Right renal cortex interstitium (tissue), 3 donors: ENCODE data around the gene RAD51B. TPM values are rescaled to one million over a fixed set of nuclear protein-coding genes. Genes with fewer than 3 reads are reported as not detected.
"Not testable (repeated sequence)": the region's sequence is repeated elsewhere in the genome, so short reads cannot be mapped to it uniquely, and the experiment has no call there.

Source experiments
- DNase-seq, 3 donors: peaks; one replicate each; pipeline ENCODE4 v3.0.0-alpha.2; 2013; ENCODE audit warnings: low read depth in 3 of 3, low spot score in 2 of 3
- polyA plus RNA-seq, 3 donors: library from polyadenylated mRNA; unstranded; fragments of 120-200 nt; gene quantifications; one replicate each; pipeline ENCODE4 v1.2.1, GENCODE V29; 2013; ENCODE audit not compliant: insufficient read length in 3 of 3

Gene RAD51B
- polyA plus RNA-seq, 3 donors = 11.3 to 11.9 (median 11.6) TPM

DNA sequence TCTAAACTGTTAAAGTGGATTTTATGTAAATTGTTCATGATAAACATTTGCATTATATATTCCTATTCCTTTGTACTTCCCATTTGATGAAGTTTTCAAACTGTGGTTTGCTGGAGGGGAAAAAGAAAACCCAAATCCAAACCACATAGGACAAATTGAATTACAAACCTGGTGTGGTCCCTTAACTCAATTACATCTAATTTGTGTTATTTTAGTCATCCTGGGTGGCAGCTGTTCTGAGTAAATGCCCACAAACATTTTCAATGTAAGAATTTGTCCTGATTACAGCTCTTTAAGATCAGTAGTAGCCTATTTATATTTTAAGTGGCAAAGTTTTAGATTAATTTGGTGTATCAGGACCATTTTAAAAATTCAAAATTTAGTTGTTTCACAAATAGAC is 153.9 kb downstream of the RAD51B start:
- DNase-seq = no peak

DNA sequence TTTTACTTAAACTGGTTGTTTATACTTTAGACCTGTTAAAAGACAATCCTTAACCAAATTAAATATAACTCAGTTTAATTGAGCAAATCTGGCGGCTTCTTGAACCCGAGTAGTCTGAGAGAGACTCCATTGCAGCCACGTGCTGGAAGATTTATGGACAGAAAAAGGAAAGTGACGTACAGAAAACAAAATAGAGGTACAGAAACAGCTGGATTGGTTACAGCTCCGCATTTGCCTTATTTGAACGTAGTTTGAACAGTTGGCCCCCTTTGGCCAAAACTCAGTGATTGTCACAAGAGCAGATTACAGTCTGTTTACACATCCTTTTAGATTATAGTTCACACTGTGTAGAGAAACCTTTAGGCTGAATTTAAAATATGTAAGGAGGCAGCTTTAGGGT is 155.9 kb downstream of the RAD51B start:
- DNase-seq = no peak

DNA sequence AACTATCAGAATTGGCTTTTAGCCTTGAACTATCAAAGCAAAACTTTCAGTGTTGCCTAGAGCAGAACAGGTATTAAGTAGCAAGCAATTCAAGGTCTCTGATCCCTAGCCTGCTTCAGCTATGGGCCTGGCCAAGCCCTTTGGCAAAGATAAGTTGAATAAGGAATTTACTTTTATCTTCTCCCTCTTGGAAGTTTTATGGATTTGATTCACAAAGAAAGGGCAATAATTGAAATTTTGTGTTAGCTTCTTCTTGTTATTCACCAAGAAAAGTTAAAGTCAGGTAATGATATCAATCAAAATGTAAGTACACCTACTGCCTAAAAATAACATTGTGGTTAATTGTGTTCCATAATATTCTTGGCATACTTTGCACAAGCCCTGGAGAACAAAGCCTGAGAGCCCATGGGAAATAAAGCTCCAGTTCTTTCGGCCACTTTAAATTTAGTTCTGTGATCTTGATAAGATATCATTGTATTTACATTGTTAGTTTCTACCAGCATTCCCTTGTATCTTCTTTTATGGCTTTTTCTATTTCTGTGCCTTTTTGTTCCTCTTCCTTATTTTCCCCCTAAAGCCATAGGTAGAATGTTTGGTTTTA is 158.0 kb downstream of the RAD51B start:
- DNase-seq = no peak

DNA sequence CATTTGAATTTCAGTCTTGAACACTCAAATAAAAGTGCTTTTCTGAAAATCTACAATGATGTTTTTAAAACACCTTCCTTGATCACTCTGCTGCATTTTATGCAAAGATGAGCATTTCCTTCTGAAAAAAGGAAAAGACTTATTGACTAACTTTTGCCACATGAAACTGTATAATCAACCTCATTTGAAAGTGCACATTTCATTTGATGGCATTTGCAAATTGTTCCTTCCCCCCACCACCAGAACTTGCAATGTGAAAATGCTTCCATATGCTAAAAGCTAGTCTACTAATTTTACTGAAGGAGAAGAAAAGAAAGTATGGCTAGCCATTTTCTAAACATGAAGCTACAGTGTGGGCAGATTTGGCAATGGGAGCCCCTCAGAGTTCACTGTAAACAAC is 159.2 kb downstream of the RAD51B start:
- DNase-seq = no peak

DNA sequence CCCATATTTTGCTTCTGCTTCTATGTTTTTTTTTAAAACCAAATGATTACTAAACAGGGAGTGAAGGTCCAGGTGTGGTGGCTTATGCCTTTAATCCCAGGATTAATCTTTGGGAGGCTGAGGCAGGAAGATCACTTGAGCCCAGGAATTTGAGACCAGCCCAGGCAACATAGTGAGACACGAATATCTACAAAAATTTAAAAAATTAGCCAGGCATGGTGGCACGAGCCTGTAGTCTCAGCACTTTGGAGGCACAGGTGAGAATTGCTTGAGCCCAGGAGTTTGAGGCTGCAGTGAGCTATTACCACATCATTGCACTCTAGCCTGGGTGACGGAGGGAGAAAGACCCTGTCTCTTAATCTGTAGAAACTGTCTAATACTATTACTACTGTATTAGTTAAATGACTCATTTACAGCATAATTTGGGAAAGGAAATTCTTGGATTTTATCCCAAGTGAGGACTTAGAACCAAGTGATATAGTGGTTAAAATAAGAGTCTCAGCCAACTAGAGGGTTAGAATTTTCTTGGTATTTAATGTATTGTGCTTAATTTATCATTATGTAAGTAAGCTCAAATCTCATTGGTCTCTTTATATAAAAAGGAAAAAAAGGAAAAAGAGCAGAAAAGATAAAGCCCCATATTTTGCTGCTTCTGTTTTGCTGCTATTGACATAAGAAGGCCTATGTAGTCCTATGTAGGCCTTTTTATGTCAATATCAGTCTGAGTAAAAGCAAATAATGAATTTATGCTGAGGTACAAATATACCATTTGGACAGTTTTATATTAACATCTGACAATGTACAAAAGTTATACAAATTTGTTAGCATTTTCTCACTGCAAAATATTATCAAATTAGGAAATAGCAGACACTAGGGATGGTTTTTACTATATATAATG is 163.4 kb downstream of the RAD51B start:
- no peak for DNase-seq

DNA sequence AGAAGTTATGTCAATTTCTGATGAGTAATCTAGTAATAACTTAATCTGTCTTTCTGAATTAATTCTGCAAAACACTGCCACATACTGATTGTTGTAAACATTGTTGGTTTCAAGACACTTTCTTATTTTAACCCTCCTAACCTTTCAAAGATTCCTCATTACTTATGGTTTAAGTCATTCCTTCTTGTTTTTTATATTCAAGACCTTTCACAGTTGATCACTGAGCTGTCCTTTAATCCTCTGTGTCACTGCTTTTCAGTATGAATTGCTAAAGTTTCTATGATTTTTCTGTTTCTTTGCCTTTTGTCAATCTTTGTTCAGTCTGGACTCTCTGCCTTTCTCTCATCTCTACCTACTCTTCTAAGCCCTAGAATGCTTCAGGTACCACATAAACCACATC is 164.7 kb downstream of the RAD51B start:
- DNase-seq = no peak

DNA sequence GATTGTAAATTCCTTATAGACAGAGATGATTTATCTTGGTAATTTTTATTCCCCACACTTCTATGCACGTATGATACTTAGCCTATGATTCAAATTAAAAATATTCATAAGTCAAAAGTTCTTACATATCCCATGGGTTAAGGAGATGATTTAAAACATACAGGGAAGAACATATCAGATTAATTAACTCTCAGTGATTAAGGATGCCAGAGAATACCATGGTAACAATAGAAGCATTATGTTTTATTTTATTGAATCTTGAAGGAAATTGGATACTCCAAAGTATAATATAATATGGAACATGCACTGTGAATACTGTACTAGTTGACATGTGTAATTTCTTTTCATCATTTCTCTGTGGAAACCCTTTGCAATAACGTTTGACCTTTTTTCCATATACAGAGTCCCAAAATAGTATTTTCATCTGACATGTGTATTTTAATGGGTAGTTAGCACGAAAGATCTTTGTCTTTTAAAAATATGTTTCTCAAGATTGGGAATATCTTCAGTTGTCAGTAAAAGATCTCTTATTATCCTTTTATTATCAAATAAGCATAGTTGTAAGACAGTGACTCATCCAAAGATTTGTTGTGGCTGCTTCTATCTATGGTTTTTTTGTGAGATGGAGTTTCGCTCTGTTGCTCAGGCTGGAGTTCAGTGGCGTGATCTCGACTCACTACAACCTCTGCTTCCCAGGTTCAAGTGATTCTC is 166.7 kb downstream of the RAD51B start:
- no peak for DNase-seq

DNA sequence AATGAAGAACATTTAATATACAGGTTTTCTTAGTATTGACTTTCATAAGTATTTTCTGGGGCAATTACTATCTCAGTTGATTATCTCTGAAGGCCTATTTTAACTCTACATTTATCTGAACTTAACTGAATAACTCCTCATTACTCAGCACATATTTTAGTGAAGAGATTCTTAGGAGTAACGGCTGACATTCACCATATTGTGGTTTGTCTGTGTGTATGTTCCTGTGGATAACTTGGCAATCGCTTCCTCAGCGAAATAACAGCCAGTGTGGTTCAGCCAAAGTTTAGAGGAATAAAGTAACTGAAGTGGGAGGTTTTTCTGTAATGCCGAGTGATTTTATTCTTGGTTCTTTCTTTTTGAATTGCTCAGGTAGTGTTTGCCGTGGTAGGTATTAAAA is 168.0 kb downstream of the RAD51B start:
- peak in 2 of 3 donors; percentile 59 to 61 for DNase-seq

DNA sequence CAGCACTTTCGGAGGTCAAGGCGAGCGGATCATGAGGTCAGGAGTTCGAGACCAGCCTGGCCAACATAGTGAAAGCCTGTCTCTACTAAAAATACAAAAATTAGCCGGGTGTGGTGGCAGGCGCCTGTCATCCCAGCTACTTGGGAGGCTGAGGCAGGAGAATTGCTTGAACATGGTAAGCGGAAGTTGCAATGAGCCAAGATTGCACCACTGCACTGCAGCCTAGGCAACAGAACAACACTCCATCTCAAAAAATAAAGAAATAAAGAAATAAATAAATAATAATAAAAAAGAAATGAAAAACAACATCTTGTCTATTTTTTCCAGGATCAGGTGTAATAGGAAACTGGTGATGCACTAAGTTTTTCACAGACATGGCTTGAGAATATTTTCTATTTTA is 168.6 kb downstream of the RAD51B start:
- DNase-seq = not testable (repeated sequence)

DNA sequence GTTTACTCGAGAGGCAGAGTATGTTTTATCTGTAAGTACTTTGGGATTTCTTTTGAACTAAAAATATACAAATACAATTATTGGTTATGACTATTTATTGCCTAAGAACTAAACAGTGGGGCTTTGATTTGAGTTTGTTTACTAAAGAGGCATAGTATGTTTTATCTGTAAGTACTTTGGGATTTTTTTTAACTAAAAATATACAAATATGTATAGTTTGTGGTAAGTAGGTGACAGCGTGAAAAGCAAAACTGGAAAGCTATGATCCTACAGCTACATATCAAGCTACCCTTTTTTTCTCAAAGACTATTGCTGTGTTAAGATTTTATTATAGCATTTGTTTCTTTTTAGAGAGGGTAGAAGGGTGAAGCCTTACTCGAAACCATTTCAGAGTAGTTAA is 171.0 kb downstream of the RAD51B start:
- no peak for DNase-seq

DNA sequence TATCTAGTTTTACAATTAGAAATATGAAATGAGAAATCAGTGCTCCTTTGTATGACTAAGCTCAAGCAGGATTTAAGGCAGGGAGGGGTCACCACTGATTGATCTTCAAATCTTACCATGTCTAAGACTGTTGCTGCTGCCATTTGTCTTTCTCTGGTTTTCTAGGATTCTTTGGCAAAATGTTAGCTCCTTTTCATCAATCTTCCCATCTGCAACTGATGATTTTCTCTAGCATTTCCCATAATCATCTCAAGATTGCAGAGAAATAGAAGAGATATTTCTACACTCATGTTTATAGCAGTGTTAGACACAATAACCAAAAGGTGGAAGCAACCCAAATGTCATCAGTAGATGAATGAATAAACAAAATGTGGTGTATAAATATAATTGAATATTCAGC is 175.0 kb downstream of the RAD51B start:
- DNase-seq = no peak

DNA sequence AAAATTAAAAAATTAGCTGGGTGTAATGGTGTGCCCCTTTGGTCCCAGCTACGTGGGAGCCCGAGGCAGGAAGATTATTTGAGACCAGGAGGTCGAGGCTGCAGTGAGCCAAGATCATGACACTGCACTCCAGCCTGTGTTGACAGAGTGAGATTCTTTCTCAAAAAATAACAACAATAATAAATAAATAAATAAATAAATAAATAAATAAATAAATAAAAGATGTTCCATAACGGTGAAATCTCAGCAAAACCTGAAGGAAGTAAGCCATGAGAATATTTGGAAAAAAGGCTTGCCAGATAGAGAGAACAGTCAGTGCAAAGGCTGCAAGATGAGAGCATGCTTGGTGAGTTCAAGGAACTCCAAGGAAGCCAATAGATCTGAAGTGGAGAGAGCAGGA is 176.7 kb downstream of the RAD51B start:
- DNase-seq = no peak

DNA sequence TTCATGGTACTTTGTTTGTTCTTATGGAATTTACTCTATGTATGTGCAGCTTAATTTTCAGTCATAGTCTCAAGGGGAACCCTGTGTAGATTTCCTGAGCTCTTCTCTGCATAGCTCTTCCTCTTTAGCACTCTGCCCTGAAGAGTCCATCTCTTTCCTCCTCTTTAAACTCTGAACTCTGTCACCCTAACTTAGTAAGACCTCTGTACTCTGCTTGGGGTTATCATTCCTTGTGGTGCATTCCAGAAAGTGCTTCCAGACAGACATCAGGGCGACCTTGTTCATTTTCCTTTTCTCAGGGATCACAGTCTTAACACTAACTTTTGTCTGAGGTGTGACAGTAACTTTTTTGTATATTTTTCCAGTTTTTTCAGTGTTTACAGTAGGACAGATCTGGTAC is 179.3 kb downstream of the RAD51B start:
- DNase-seq = no peak

DNA sequence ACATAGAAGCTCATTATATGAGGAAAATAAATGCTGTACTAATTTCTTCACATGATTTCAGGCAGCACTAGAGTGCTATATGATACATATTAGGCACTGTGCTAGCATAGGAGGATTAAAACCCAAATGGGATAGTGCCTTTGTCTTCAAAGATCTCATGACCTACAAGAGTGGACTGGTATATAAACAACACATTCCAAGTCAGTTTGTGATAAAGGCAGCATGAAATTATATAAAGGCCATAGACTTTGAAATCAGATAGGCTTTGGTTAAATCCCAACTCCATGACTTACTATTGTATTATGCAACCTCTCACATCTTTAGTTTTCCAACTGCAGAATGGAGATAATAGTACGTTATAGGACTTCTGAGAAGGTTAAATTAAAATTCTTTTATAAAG is 179.7 kb downstream of the RAD51B start:
- no peak for DNase-seq

DNA sequence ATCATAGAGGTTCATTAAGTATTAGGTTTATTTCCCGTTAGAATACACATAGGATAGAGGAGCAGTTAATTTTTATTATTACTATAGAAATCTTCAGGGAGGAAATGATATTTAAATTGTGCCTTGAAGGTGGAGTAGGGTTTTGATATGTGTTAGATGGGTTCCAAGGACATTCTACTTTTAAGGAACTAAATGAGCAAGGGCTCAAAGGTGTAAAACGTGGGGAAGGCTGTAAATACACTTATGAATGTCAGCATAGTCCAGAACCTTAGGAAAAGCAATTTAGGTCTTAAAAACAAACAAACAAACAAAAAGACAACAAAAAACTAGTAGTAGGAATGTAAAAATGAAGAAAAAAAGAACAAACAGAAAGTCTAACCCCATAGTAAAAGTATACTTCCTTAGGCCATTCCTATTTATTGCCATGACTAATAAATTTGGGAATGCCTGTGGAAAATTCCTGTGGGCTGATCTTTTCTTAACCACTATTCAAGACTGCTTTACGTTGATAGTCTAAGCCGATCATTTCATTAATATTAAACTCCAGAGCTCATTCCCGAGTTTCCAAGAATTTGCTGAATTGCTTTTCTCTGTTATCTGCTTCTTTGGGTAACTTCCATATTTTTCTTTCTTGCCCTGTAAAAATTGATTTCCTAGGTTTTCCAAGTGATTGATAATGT is 180.3 kb downstream of the RAD51B start:
- DNase-seq = no peak

DNA sequence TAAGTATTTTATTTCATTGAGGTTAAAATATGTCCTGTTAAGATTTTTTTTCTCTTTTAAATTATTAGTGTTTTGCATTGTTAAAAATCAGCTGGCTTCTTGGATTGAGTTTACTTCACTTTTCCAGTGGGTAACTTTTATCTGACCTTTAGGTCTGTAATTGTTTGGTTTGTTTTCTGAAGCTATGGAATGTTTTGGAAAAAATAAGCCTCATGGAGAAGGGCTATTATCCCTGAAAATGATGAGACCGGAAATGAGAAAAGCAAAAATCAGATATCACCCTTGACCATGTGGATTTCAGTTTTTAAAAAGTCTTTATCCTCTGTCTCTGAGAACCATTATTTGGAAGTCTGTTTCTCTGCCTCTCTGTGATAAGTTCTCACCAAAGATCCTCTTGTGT is 180.9 kb downstream of the RAD51B start:
- no peak for DNase-seq

DNA sequence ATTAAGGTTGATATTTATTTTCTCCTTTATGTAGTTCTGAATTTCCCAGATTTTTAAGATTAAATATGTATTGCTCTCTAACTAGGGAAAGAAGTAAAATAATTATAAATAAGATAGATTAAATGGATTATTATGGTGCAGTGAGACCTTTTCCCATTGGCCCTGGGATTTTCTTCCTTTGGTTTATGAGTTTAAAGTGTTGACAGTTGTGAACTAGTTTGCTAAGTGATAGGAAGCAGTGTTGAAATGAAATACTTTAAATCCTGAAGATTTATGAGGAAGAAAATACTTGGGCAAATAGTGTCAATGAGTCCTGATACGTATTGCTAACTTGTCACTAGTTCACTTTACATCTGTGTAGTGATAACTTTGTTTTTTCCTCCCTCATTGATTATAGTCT is 188.9 kb downstream of the RAD51B start:
- DNase-seq = no peak

DNA sequence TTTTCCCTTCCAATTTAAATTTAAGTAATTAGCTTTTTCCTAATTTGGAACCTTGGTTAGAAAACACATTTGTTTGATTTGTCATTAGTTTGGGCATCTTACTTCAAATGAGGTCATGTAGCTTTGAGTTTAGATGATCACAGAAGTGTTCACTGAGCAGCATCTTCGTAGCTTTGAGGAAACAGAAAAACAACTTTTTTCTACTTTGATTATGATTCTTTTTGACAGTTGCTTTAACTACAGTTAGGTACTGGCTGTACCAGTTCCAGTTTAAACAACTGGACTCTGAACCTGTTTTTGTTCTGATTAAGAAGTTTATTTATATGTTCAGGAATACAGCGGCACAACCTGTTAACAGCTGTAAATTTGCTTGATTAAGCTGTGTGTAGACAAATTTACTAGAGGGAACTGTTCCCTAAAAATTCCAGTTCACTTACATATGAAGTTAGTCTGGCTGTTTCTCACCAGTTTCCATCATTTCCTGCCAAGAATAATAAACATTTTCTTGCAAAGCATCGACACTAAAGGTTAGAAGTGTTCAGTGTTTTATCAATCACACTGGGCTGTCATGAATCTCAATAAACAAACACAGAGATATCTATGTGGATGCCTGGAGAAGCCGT is 191.9 kb downstream of the RAD51B start:
- no peak for DNase-seq

DNA sequence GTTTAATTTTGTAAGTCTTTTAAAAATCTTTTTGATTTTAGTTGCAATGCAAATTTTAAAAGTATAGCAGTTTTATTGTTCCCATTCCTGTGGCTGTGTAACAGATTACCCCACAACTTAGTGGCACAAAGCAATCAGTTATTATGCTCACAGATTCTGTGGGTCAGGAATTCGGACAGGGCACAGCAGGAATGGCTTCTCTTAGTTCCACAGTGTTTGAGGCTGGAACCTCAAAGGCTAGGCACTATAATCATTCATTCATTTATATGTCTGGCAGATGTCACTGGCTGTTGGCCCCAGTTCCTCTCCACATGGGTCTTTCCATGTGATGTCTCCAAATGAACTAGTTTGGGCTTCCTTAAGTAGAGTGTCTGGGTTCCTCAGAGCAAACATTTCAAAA is 193.3 kb downstream of the RAD51B start:
- DNase-seq = no peak

DNA sequence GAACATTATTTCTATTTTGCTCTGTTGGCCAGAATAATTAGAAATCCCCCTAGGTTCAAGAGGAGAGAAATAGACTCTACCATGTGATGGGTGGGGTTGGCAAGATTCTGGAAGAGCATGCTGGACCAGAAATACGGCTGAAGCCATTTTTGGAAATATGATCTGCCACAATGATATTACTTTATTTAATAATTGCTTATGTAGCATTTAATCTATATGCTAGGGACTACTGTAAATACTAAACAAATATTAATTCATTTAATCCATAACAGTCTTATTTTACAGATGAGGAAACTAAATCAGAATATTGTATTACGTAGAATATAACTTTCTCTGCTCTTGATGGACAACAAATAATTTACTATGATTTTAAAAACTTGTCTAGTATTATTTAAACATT is 193.7 kb downstream of the RAD51B start:
- no peak for DNase-seq

DNA sequence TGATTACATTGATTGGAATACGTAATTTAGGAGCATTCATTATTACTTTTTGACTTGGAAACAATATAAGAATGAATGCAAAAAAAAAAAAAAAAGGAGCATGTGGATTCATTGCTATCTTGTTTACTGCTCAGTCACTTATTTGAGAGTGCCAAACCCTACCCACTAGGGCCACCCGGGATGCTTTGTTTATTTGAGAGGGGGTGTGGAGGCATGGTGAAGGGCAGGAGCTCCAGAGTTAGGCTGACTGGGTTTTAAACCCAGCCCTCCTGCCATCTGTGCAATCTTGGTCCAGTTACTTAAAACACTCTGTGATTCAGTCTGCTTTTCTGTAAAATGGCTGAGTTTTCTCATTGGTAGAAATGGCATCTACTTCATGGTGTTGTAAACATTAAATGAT is 195.2 kb downstream of the RAD51B start:
- DNase-seq = no peak
